Measurements from ENCODE around the gene H3-3A.
"Not testable (repeated sequence)": the region's sequence is repeated elsewhere in the genome, so short reads cannot be mapped to it uniquely, and the experiment has no call there.

The H3-3A gene

GRCh38 chr1:226091461-226091860, 28.9 kb downstream of the H3-3A start:
- TF ChIP-seq CTCF (IDR thresholded peaks at IDR 0.05; ENCODE audit: extremely low read depth, insufficient read depth, missing control alignments) = no peak
- no peak for DNase-seq (ENCODE audit: low spot score)
- in situ Hi-C loops (cut with MboI; ENCODE audit: low pct_unique_long_range_greater_than_20kb, low sequenced_read_pairs, unreplicated experiment) = no loop called here

- DNase-seq (ENCODE audit: low spot score); in situ Hi-C loops (cut with MboI; ENCODE audit: low pct_unique_long_range_greater_than_20kb, low sequenced_read_pairs, unreplicated experiment): not testable (repeated sequence)
Observed at GRCh38 chr1:226092048-226092820, 29.7 kb downstream of the H3-3A start.

DNA sequence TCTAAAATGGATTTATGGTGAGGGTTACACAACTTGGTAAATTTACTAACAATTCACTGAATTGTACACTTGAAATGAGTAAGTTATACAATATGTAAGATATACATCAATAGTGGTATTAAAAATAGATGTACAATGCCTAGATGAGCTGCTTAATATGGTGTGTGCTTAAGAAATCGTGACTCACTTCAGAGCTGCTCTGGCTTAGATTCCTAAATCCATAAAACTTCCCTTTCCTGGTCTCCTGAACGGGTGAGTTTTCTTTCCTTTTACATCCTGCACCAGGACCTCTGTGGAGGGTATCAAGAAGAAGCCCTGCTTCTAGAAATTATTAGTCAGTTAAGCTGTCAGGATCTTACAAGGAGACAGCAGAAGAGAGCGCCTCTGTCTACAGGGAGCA, 30.4 kb downstream of the H3-3A start:
- in situ Hi-C loops (cut with MboI; ENCODE audit: low pct_unique_long_range_greater_than_20kb, low sequenced_read_pairs, unreplicated experiment) = no loop called here
- no peak for DNase-seq (ENCODE audit: low spot score)
- TF ChIP-seq CTCF (IDR thresholded peaks at IDR 0.05; ENCODE audit: extremely low read depth, insufficient read depth, missing control alignments) = no peak

- DNase-seq (ENCODE audit: low spot score) = no peak
- no peak for TF ChIP-seq CTCF (IDR thresholded peaks at IDR 0.05; ENCODE audit: extremely low read depth, insufficient read depth, missing control alignments)
- in situ Hi-C loops (cut with MboI; ENCODE audit: low pct_unique_long_range_greater_than_20kb, low sequenced_read_pairs, unreplicated experiment) = no loop called here
Observed at GRCh38 chr1:226093621-226094020, 31.1 kb downstream of the H3-3A start.

DNA sequence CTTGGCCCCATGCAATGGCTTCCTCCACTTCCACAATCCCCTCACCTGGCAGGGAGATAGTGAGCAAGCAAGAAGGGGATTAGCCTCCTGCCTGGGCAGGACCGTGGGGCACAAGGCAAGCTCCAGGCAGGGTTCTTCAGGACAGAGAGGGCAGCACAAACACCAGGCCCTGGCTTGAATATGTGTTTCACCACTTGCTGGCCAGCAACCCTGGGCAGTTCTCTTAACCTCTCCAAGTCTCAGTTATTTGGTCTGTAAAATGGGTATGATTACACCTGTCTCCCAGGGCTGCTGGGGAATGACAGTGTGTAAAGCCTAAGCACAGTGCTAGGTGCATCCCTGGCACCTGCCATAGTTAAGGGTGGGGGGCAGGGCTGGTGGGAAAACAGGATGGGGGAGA, 31.9 kb downstream of the H3-3A start:
- in situ Hi-C loops (cut with MboI; ENCODE audit: low pct_unique_long_range_greater_than_20kb, low sequenced_read_pairs, unreplicated experiment) = no loop called here
- DNase-seq (ENCODE audit: low spot score) = no peak
- TF ChIP-seq CTCF (IDR thresholded peaks at IDR 0.05; ENCODE audit: extremely low read depth, insufficient read depth, missing control alignments) = no peak

GRCh38 chr1:226095286-226095685, 32.8 kb downstream of the H3-3A start:
- in situ Hi-C loops (cut with MboI; ENCODE audit: low pct_unique_long_range_greater_than_20kb, low sequenced_read_pairs, unreplicated experiment) = no loop called here
- DNase-seq (ENCODE audit: low spot score) = no peak
- TF ChIP-seq CTCF (IDR thresholded peaks at IDR 0.05; ENCODE audit: extremely low read depth, insufficient read depth, missing control alignments) = no peak

- in situ Hi-C loops (cut with MboI; ENCODE audit: low pct_unique_long_range_greater_than_20kb, low sequenced_read_pairs, unreplicated experiment) = no loop called here
- no peak for DNase-seq (ENCODE audit: low spot score)
- TF ChIP-seq CTCF (IDR thresholded peaks at IDR 0.05; ENCODE audit: extremely low read depth, insufficient read depth, missing control alignments) = no peak
Observed at GRCh38 chr1:226097866-226098625, 35.5 kb downstream of the H3-3A start.
